ENCODE data around the gene OTOP1. TPM values are rescaled to one million over a fixed set of nuclear protein-coding genes. Genes with fewer than 3 reads are reported as not detected.
"Not testable (repeated sequence)": the region's sequence is repeated elsewhere in the genome, so short reads cannot be mapped to it uniquely, and the experiment has no call there.

The OTOP1 gene
- total RNA-seq, 2 experiments from 2014 or later, result not detected

- peaks cover 16% of the 10 kb centered on the region for H3K4me1 ChIP-seq (ENCODE audit: insufficient read depth, low read length)
- no peak overlapping the region for H3K27ac ChIP-seq (ENCODE audit: low read depth in 1 of 2, low read length in 2 of 2)
- H3K27ac Mint-ChIP-seq, result peak overlapping the region; percentile 19
- peak overlapping the region; percentile 43 for H3K4me3 Mint-ChIP-seq
- CTCF ChIA-PET, result no interaction called here
- TF ChIP-seq, protein P1, sequence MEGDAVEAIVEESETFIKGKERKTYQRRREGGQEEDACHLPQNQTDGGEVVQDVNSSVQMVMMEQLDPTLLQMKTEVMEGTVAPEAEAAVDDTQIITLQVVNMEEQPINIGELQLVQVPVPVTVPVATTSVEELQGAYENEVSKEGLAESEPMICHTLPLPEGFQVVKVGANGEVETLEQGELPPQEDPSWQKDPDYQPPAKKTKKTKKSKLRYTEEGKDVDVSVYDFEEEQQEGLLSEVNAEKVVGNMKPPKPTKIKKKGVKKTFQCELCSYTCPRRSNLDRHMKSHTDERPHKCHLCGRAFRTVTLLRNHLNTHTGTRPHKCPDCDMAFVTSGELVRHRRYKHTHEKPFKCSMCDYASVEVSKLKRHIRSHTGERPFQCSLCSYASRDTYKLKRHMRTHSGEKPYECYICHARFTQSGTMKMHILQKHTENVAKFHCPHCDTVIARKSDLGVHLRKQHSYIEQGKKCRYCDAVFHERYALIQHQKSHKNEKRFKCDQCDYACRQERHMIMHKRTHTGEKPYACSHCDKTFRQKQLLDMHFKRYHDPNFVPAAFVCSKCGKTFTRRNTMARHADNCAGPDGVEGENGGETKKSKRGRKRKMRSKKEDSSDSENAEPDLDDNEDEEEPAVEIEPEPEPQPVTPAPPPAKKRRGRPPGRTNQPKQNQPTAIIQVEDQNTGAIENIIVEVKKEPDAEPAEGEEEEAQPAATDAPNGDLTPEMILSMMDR (IDR thresholded peaks at IDR 0.05), result no peak
- H3K9me3 Mint-ChIP-seq, result no peaks in the 10 kb centered on the region
- no peak overlapping the region for H3K4me3 ChIP-seq (ENCODE audit: low read length)
- no peaks in the 10 kb centered on the region for H3K9me3 ChIP-seq (ENCODE audit: control insufficient read depth in 1 of 2, insufficient read depth in 1 of 2, low read length in 2 of 2)
- ATAC-seq (ENCODE audit: poor library complexity), result no peak
- peaks cover 41% of the 10 kb centered on the region for H3K36me3 ChIP-seq (ENCODE audit: insufficient read depth, low read length)
- DNase-seq, result no peak
- peaks cover 45% of the 10 kb centered on the region for H3K4me1 Mint-ChIP-seq (ENCODE audit: low read depth)
- no peaks in the 10 kb centered on the region for H3K27me3 ChIP-seq (ENCODE audit: control insufficient read depth in 1 of 2, insufficient read depth in 2 of 2, low read length in 2 of 2)
- no peaks in the 10 kb centered on the region for H3K27me3 Mint-ChIP-seq
- intact Hi-C loops (cut with DNase I, micrococcal nuclease), result loop anchor here (5.0 kb wide), 3 partner anchors 47 to 297 kb away; partner anchors contain the start of genes LYAR (in 1 of the 2), STX18 (in 1 of the 2) and ZBTB49 (in 1 of the 2)
- peaks cover 75% of the 10 kb centered on the region for H3K36me3 Mint-ChIP-seq (ENCODE audit: low read depth)
- POLR2A ChIA-PET, result no interaction called here
Measured at GRCh38 chr4:4245172-4245571, 18.4 kb upstream of the OTOP1 start.

DNA sequence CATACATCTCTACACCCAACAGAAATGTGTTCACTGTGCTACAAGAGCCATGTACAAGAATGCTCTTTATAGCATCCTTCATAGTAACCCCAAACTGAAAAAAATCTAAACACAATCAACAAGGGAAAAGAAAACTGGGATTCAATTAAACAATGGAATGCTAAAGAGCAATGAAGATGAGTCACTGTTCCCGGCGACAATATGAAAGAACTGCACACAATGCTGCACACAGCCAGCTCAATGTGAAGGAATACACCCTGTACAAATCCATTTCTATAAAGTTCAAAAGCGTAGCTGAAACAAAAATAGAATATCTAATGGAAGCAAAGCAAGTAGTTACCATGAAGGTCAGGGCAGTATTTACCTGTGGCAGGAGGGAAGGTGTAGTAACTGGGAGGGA, 12.8 kb upstream of the OTOP1 start:
- peaks cover 60% of the 10 kb centered on the region for H3K36me3 ChIP-seq (ENCODE audit: insufficient read depth, low read length)

GRCh38 chr4:4233610-4234009, 6.9 kb upstream of the OTOP1 start:
- Mint-ChIP-seq H3K36me3 (ENCODE audit: low read depth) (peaks cover 41% of the 10 kb centered on the region), H3K4me1 (ENCODE audit: low read depth) (no peaks in the 10 kb centered on the region), H3K4me3 (no peak overlapping the region), H3K27me3 (peaks cover 6% of the 10 kb centered on the region), H3K9me3 (peaks cover 3% of the 10 kb centered on the region), H3K27ac (no peak overlapping the region)
- ATAC-seq (ENCODE audit: poor library complexity) (no peak), DNase-seq (no peak)
- peaks cover 20% of the 10 kb centered on the region for H3K36me3 ChIP-seq (ENCODE audit: insufficient read depth, low read length)
- H3K4me1 ChIP-seq (ENCODE audit: insufficient read depth, low read length), result no peaks in the 10 kb centered on the region
- no peak overlapping the region for H3K4me3 ChIP-seq (ENCODE audit: low read length)
- TF ChIP-seq, protein P1 (IDR thresholded peaks at IDR 0.05), result no peak
- intact Hi-C loops (cut with DNase I, micrococcal nuclease), result no loop called here
- peaks cover 4 to 6% of the 10 kb centered on the region in 2 experiments for H3K27me3 ChIP-seq (ENCODE audit: control insufficient read depth in 1 of 2, insufficient read depth in 2 of 2, low read length in 2 of 2)
- CTCF ChIA-PET, result no interaction called here
- H3K9me3 ChIP-seq (ENCODE audit: control insufficient read depth in 1 of 2, insufficient read depth in 1 of 2, low read length in 2 of 2), result peaks cover 0 to 14% of the 10 kb centered on the region in 2 experiments
- no peak overlapping the region for H3K27ac ChIP-seq (ENCODE audit: low read depth in 1 of 2, low read length in 2 of 2)
- POLR2A ChIA-PET, result no interaction called here

More for the DNA sequence above, 12.8 kb upstream of the OTOP1 start:
- peaks cover 88% of the 10 kb centered on the region for H3K36me3 Mint-ChIP-seq (ENCODE audit: low read depth)
- H3K27ac Mint-ChIP-seq; H3K4me3 ChIP-seq (ENCODE audit: low read length); H3K27me3 ChIP-seq (ENCODE audit: control insufficient read depth in 1 of 2, insufficient read depth in 2 of 2, low read length in 2 of 2); DNase-seq; H3K9me3 ChIP-seq (ENCODE audit: control insufficient read depth in 1 of 2, insufficient read depth in 1 of 2, low read length in 2 of 2); CTCF ChIA-PET; H3K4me3 Mint-ChIP-seq; ATAC-seq (ENCODE audit: poor library complexity); H3K4me1 ChIP-seq (ENCODE audit: insufficient read depth, low read length); H3K27me3 Mint-ChIP-seq; H3K9me3 Mint-ChIP-seq; POLR2A ChIA-PET; intact Hi-C loops (cut with DNase I, micrococcal nuclease); H3K27ac ChIP-seq (ENCODE audit: low read depth in 1 of 2, low read length in 2 of 2): not testable (repeated sequence)
- H3K4me1 Mint-ChIP-seq (ENCODE audit: low read depth), result peaks cover 12% of the 10 kb centered on the region

- Histone ChIP-seq H3K27me3 (ENCODE audit: control insufficient read depth in 1 of 2, insufficient read depth in 2 of 2, low read length in 2 of 2) (peaks cover 16 to 32% of the 10 kb centered on the region in 2 experiments), H3K36me3 (ENCODE audit: insufficient read depth, low read length) (no peaks in the 10 kb centered on the region), H3K27ac (ENCODE audit: low read depth in 1 of 2, low read length in 2 of 2) (no peak overlapping the region), H3K4me3 (ENCODE audit: low read length) (no peak overlapping the region), H3K4me1 (ENCODE audit: insufficient read depth, low read length) (no peaks in the 10 kb centered on the region), H3K9me3 (ENCODE audit: control insufficient read depth in 1 of 2, insufficient read depth in 1 of 2, low read length in 2 of 2) (peaks cover 0 to 23% of the 10 kb centered on the region in 2 experiments)
- intact Hi-C loops (cut with DNase I, micrococcal nuclease), result no loop called here
- ChIA-PET CTCF (no interaction called here), POLR2A (no interaction called here)
- Mint-ChIP-seq H3K36me3 (ENCODE audit: low read depth) (peaks cover 6% of the 10 kb centered on the region), H3K4me3 (no peak overlapping the region), H3K27ac (no peak overlapping the region), H3K4me1 (ENCODE audit: low read depth) (peaks cover 8% of the 10 kb centered on the region), H3K27me3 (peaks cover 49% of the 10 kb centered on the region), H3K9me3 (no peaks in the 10 kb centered on the region)
- ATAC-seq (ENCODE audit: poor library complexity), result no peak
- TF ChIP-seq, protein P1 (IDR thresholded peaks at IDR 0.05), result no peak
- no peak for DNase-seq
Measured at GRCh38 chr4:4228356-4228668, 1.6 kb upstream of the OTOP1 start.
